Measurements from ENCODE around the gene DBX2. TPM values are rescaled to one million over a fixed set of nuclear protein-coding genes. Genes with fewer than 3 reads are reported as not detected.

The DBX2 gene
- total RNA-seq, 3 donors from 2014 or later: not detected

- TF ChIP-seq CTCF (IDR thresholded peaks at IDR 0.05): no peak
- no peak for ATAC-seq
- intact Hi-C loops (cut with DNase I, micrococcal nuclease): no loop called here
These were observed 16.0 kb downstream of the DBX2 start for GRCh38 chr12:45034861-45035265.

DNA sequence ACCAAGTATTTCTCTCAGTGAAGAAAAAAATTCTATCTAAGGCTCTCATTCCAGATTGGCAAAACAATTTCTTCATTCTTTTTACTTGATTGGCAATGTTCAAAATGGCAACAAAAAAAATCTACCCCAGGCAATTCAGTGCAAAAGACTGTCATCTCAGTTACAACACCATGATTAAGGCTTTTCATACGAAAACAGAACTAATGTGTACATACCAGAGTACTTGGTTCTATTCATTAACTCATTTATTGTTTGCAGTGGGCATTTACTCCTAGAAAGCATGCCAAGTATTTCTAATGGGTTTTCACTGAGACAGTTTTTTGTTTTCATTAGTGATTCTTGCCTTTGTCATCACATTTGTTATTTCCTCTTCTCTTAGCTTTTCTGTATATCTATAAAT, 33.0 kb downstream of the DBX2 start:
- intact Hi-C loops (cut with DNase I, micrococcal nuclease): no loop called here

More at GRCh38 chr12:45034861-45035265, 16.0 kb downstream of the DBX2 start:
- H3K4me1 ChIP-seq (ENCODE audit: low read depth): no peaks in the 10 kb centered on the region
- no peak overlapping the region for H3K4me3 ChIP-seq
- H3K36me3 ChIP-seq (ENCODE audit: low read depth): no peaks in the 10 kb centered on the region
- no peak for DNase-seq
- H3K9me3 ChIP-seq: no peaks in the 10 kb centered on the region

GRCh38 chr12:45014396-45014795, 36.5 kb downstream of the DBX2 start:
- no peak for ATAC-seq
- no peak for DNase-seq
- H3K4me3 ChIP-seq: no peak overlapping the region
- H3K36me3 ChIP-seq (ENCODE audit: low read depth): no peaks in the 10 kb centered on the region
- intact Hi-C loops (cut with DNase I, micrococcal nuclease): no loop called here
- no peak for TF ChIP-seq CTCF (IDR thresholded peaks at IDR 0.05)
- no peaks in the 10 kb centered on the region for H3K9me3 ChIP-seq
- no peaks in the 10 kb centered on the region for H3K4me1 ChIP-seq (ENCODE audit: low read depth)

More for the DNA sequence above, 33.0 kb downstream of the DBX2 start:
- Histone ChIP-seq H3K4me3 (no peak overlapping the region), H3K4me1 (ENCODE audit: low read depth) (no peaks in the 10 kb centered on the region), H3K36me3 (ENCODE audit: low read depth) (no peaks in the 10 kb centered on the region), H3K9me3 (no peaks in the 10 kb centered on the region)
- ATAC-seq (no peak), DNase-seq (no peak)
- no peak for TF ChIP-seq CTCF (IDR thresholded peaks at IDR 0.05)

- no peaks in the 10 kb centered on the region for H3K4me1 ChIP-seq (ENCODE audit: low read depth)
- intact Hi-C loops (cut with DNase I, micrococcal nuclease): no loop called here
- no peak for TF ChIP-seq CTCF (IDR thresholded peaks at IDR 0.05)
- H3K9me3 ChIP-seq: no peaks in the 10 kb centered on the region
- no peak overlapping the region for H3K4me3 ChIP-seq
- H3K36me3 ChIP-seq (ENCODE audit: low read depth): no peaks in the 10 kb centered on the region
- ATAC-seq (no peak), DNase-seq (no peak)
These were observed 38.1 kb downstream of the DBX2 start for GRCh38 chr12:45012749-45013148.

DNA sequence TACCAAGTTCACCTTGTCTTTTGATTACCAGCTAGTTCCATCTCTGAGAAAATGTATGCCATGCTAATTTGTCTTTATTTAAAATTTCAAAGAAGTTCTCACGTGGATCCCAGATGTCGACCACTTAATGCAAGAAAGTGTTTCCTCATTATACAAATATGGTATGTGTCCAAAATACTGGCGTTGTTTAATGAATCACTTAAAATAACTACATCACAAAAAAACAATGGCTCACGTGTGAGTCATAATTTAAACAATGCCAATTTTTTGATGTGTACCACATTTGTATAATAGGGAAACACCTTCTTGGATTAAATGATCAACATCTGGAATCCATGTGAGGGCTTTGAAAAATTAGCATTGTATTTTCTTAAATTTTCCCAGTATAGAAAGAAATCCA, 40.8 kb downstream of the DBX2 start:
- no peak for ATAC-seq
- no peaks in the 10 kb centered on the region for H3K4me1 ChIP-seq (ENCODE audit: low read depth)

More for the DNA sequence above, 40.8 kb downstream of the DBX2 start:
- H3K4me3 ChIP-seq: no peak overlapping the region
- DNase-seq: no peak
- intact Hi-C loops (cut with DNase I, micrococcal nuclease): no loop called here
- no peak for TF ChIP-seq CTCF (IDR thresholded peaks at IDR 0.05)
- H3K9me3 ChIP-seq: no peaks in the 10 kb centered on the region
- no peaks in the 10 kb centered on the region for H3K36me3 ChIP-seq (ENCODE audit: low read depth)
